Measurements from ENCODE around the gene GLT1D1. TPM values are rescaled to one million over a fixed set of nuclear protein-coding genes. Genes with fewer than 3 reads are reported as not detected.
"Not testable (repeated sequence)": the region's sequence is repeated elsewhere in the genome, so short reads cannot be mapped to it uniquely, and the experiment has no call there.

Gene GLT1D1
- total and polyA plus RNA-seq, 12 donors = 0.07 to 3.3 (median 0.66) TPM; not detected in 1

DNA sequence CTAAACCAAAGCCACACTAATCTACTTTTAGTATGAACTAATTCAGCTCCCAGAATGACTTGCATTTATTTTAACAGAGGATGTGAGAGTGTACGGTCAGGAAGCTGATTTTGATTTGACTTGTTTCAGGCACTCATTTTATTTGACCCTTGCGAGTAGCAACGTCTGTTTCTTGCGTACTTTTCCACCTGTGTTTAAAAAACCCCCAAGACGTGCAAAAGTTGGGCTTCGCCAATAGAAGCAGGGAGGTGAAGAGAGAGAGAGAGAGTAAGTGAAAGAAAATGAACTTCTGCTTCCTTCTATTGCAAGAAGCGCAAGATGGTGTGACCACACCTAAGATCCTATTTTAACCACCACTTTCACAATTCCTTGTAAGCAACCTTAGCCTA, 22.8 kb upstream of the GLT1D1 start:
- no peak for ATAC-seq
- WGBS, 2 donors = 76 to 83% methylated on average over 7 of the region's 7 CpGs
- Histone ChIP-seq H3K4me3 (peak overlapping the region in 1 of 10 donors; percentile 12), H3K9me3 (peaks cover 0 to 9% (median 0%) of the 10 kb centered on the region in 11 donors), H3K27me3 (no peaks in the 10 kb centered on the region), H3K4me1 (peaks cover 0 to 24% (median 0%) of the 10 kb centered on the region in 9 donors), H3K36me3 (no peaks in the 10 kb centered on the region), H3K27ac (peak overlapping the region in 1 of 10 donors; percentile 79)
- intact Hi-C loops (cut with DNase I) = no loop called here
- no peak for DNase-seq
- TF ChIP-seq, protein P1, sequence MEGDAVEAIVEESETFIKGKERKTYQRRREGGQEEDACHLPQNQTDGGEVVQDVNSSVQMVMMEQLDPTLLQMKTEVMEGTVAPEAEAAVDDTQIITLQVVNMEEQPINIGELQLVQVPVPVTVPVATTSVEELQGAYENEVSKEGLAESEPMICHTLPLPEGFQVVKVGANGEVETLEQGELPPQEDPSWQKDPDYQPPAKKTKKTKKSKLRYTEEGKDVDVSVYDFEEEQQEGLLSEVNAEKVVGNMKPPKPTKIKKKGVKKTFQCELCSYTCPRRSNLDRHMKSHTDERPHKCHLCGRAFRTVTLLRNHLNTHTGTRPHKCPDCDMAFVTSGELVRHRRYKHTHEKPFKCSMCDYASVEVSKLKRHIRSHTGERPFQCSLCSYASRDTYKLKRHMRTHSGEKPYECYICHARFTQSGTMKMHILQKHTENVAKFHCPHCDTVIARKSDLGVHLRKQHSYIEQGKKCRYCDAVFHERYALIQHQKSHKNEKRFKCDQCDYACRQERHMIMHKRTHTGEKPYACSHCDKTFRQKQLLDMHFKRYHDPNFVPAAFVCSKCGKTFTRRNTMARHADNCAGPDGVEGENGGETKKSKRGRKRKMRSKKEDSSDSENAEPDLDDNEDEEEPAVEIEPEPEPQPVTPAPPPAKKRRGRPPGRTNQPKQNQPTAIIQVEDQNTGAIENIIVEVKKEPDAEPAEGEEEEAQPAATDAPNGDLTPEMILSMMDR (IDR thresholded peaks at IDR 0.05) = no peak

DNA sequence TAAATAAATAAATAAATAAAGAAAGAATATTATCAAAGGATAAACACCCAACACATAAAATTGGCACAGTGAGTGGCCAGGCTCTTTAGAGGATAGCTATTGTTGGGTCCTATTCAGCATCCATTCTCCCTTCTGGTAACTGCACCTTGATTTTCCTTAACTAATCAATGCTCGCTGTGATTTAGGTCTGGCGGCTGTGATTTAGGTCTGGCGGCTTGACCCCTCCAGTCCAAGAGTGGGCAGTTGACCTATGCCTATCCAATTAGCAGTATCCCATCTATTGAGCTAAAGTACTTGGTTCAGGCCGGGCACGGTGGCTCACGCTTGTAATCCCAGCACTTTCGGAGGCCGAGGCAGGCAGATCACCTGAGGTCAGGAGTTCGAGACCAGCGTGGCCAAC, 19.9 kb upstream of the GLT1D1 start:
- DNase-seq = no peak
- Histone ChIP-seq H3K27me3 (no peaks in the 10 kb centered on the region), H3K27ac (no peak overlapping the region), H3K36me3 (no peaks in the 10 kb centered on the region), H3K4me3 (no peak overlapping the region), H3K9me3 (no peaks in the 10 kb centered on the region), H3K4me1 (peaks cover 0 to 24% (median 0%) of the 10 kb centered on the region in 9 donors)
- TF ChIP-seq, protein P1 (IDR thresholded peaks at IDR 0.05) = no peak
- ATAC-seq = no peak
- intact Hi-C loops (cut with DNase I) = no loop called here
- 95 to 96% methylated on average over 10 of the region's 10 CpGs for WGBS, 2 donors

DNA sequence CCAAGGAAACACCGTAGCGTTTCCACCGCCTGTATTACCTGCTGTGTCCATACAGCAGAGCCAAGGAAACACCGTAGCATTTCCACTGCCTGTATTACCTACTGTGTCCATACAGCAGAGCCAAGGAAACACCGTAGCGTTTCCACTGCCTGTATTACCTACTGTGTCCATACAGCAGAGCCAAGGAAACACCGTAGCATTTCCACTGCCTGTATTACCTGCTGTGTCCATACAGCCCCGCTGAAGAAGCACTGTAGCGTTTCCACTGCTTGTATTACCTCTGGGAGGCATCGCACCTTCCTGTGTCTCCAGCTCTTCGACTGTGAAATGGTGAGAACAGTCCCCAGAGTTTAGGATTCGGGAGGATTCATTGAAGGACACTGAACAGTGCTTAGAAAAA, 13.4 kb upstream of the GLT1D1 start:
- H3K27ac ChIP-seq; H3K36me3 ChIP-seq; intact Hi-C loops (cut with DNase I); H3K4me3 ChIP-seq; H3K9me3 ChIP-seq; DNase-seq; ATAC-seq: not testable (repeated sequence)
- peaks cover 0 to 15% (median 0%) of the 10 kb centered on the region in 9 donors for H3K4me1 ChIP-seq
- peaks cover 0 to 14% (median 0%) of the 10 kb centered on the region in 7 donors for H3K27me3 ChIP-seq
- WGBS, 2 donors = 69 to 72% methylated on average over 12 of the region's 12 CpGs

DNA sequence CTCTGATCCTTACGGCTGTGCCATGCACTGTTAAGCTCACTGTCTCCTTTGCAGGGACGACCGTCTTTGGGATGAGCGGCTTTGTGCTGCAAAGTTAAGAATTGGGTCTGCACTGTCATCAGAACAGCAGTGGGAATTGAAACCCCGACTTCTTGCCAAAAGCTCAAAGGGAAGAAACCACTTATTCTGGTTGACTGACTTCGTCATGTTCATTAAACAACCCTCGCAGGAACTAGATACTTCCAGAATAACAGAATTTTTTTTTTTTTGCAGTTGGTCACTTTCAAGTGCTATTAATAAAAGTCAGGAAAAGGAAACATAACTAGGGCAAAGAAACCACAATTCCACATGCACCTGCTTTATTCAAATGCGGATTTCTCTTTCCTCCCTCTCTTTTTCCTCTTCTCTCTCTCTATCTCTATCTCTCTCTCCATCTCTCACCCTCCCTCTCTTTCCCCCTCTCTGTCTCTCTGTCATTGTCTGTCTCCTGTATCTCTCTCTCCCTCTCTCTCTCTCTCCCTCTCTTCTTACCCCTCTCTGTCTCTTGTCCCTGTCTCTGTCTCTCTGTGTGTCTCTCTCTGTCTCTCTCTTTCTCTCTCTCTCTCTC, 12.3 kb upstream of the GLT1D1 start:
- intact Hi-C loops (cut with DNase I) = no loop called here
- TF ChIP-seq, protein P1 (IDR thresholded peaks at IDR 0.05) = no peak
- ATAC-seq (peak in 4 of 8 donors; percentile 30 to 72 (median 37)), DNase-seq (no peak)
- no peaks in the 10 kb centered on the region for H3K36me3 ChIP-seq
- peaks cover 0 to 15% (median 0%) of the 10 kb centered on the region in 9 donors for H3K4me1 ChIP-seq
- 51 to 59% methylated on average over 8 of the region's 8 CpGs for WGBS, 2 donors
- H3K9me3 ChIP-seq = no peaks in the 10 kb centered on the region
- H3K4me3 ChIP-seq = no peak overlapping the region
- no peak overlapping the region for H3K27ac ChIP-seq
- peaks cover 0 to 14% (median 0%) of the 10 kb centered on the region in 7 donors for H3K27me3 ChIP-seq

DNA sequence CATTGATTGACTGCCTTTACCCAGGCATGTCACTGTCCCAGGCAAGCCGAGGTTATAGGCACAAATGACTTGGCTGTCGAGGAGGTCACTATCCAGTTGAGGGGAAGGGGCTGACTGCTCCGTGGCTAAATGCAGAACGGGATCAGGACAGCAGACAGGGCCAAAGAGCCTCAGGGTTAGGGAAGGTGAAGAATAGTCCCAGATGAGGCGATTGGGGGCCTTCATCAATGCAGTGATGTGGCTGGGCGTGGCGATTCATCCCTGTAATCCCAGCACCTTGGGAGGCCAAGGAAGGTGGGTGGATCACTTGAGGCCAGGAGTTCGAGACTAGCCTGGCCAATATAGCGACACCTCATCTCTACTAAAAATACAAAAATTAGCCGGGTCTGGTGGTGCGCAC, 10.7 kb upstream of the GLT1D1 start:
- Histone ChIP-seq H3K4me3 (no peak overlapping the region), H3K4me1 (peaks cover 0 to 15% (median 0%) of the 10 kb centered on the region in 9 donors), H3K27me3 (peaks cover 0 to 14% (median 0%) of the 10 kb centered on the region in 7 donors), H3K36me3 (no peaks in the 10 kb centered on the region), H3K9me3 (no peaks in the 10 kb centered on the region), H3K27ac (no peak overlapping the region)
- ATAC-seq (no peak), DNase-seq (no peak)
- 88 to 89% methylated on average over 11 of the region's 11 CpGs for WGBS, 2 donors
- TF ChIP-seq, protein P1 (IDR thresholded peaks at IDR 0.05) = no peak
- intact Hi-C loops (cut with DNase I) = no loop called here

Data from heart right ventricle (tissue), 16 donors.